Measurements from ENCODE around the gene OR56B4.

The OR56B4 gene

GRCh38 chr11:6151117-6151516 is 43.6 kb downstream of the OR56B4 start:
- no peak for DNase-seq (ENCODE audit: low read depth)

GRCh38 chr11:6152126-6152525 is 44.6 kb downstream of the OR56B4 start:
- DNase-seq (ENCODE audit: low read depth): no peak

GRCh38 chr11:6156628-6157359 is 49.3 kb downstream of the OR56B4 start:
- no peak for DNase-seq (ENCODE audit: low read depth)
